HG03521 (cell line): ENCODE data around the gene ZNF740.
"Not testable (repeated sequence)": the region's sequence is repeated elsewhere in the genome, so short reads cannot be mapped to it uniquely, and the experiment has no call there.

Source experiments
- ATAC-seq: cut with Tn5 transposase; IDR thresholded peaks from one replicate; pipeline ENCODE4 v1.9.1; 2021; ENCODE audit warnings: mild to moderate bottlenecking, moderate library complexity; ENCODE audit not compliant: unreplicated experiment

The ZNF740 gene

GRCh38 chr12:53193985-53194716 lies 13.6 kb downstream of the ZNF740 start:
- ATAC-seq: no peak

- ATAC-seq: no peak
Observed at GRCh38 chr12:53194973-53195372, 14.5 kb downstream of the ZNF740 start.

- no peak for ATAC-seq
Observed at GRCh38 chr12:53195516-53196420, 15.2 kb downstream of the ZNF740 start.

GRCh38 chr12:53196486-53196885 lies 16.0 kb downstream of the ZNF740 start:
- no peak for ATAC-seq

GRCh38 chr12:53197011-53197640 lies 16.6 kb downstream of the ZNF740 start:
- no peak for ATAC-seq

- ATAC-seq: no peak
Observed at GRCh38 chr12:53198486-53199110, 18.1 kb downstream of the ZNF740 start.

GRCh38 chr12:53199700-53200099 lies 19.2 kb downstream of the ZNF740 start:
- ATAC-seq: no peak

- peak; percentile 7 for ATAC-seq
Observed at GRCh38 chr12:53200107-53200457, 19.6 kb downstream of the ZNF740 start.

GRCh38 chr12:53200458-53201176 lies 20.1 kb downstream of the ZNF740 start:
- peak; percentile 53 for ATAC-seq

- no peak for ATAC-seq
Observed at GRCh38 chr12:53201177-53201541, 20.6 kb downstream of the ZNF740 start.

GRCh38 chr12:53201639-53202038 lies 21.1 kb downstream of the ZNF740 start:
- no peak for ATAC-seq

GRCh38 chr12:53202316-53202715 lies 21.8 kb downstream of the ZNF740 start:
- ATAC-seq: not testable (repeated sequence)

- no peak for ATAC-seq
Observed at GRCh38 chr12:53204351-53204750, 23.8 kb downstream of the ZNF740 start.

GRCh38 chr12:53205747-53206419 lies 25.4 kb downstream of the ZNF740 start:
- ATAC-seq: peak; percentile 71

GRCh38 chr12:53207042-53207441 lies 26.5 kb downstream of the ZNF740 start, which contains the start of gene ITGB7:
Gene ITGB7, minus strand, starts transcription at chr12:53207251. Its CDS starts 6,808 bp downstream, at chr12:53200443.
- ATAC-seq: no peak

- ATAC-seq: no peak
Observed at GRCh38 chr12:53208435-53208834, 27.9 kb downstream of the ZNF740 start.

- ATAC-seq: peak; percentile 33
Observed at GRCh38 chr12:53208877-53209463, 28.4 kb downstream of the ZNF740 start.

- ATAC-seq: no peak
Observed at GRCh38 chr12:53210843-53211242, 30.3 kb downstream of the ZNF740 start.
